Measurements from ENCODE around the gene ABLIM3.

The ABLIM3 gene

GRCh38 chr5:149108651-149109280 lies 32.5 kb upstream of the ABLIM3 start:
- Histone ChIP-seq H3K9me3 (ENCODE audit: control insufficient read depth, low read length) (no peaks in the 10 kb centered on the region), H3K9ac (no peak overlapping the region), H3K79me2 (no peaks in the 10 kb centered on the region), H3K4me1 (no peaks in the 10 kb centered on the region), H3K27ac (no peak overlapping the region), H3K4me3 (ENCODE audit: low read depth, low read length) (no peak overlapping the region), H2AFZ (no peak overlapping the region), H3K4me2 (ENCODE audit: low read length) (no peak overlapping the region), H3K27me3 (ENCODE audit: control insufficient read depth, insufficient read depth, low read length) (no peaks in the 10 kb centered on the region), H3K36me3 (ENCODE audit: control insufficient read depth, insufficient read depth, low read length) (no peaks in the 10 kb centered on the region)
- TF ChIP-seq CTCF (IDR thresholded peaks at IDR 0.05): no peak

GRCh38 chr5:149110406-149110805 lies 30.9 kb upstream of the ABLIM3 start:
- Histone ChIP-seq H3K4me2 (ENCODE audit: low read length) (no peak overlapping the region), H2AFZ (no peak overlapping the region), H3K27me3 (ENCODE audit: control insufficient read depth, insufficient read depth, low read length) (no peaks in the 10 kb centered on the region), H3K9me3 (ENCODE audit: control insufficient read depth, low read length) (no peaks in the 10 kb centered on the region), H3K79me2 (no peaks in the 10 kb centered on the region), H3K27ac (no peak overlapping the region), H3K4me3 (ENCODE audit: low read depth, low read length) (no peak overlapping the region), H3K4me1 (peaks cover 2% of the 10 kb centered on the region), H3K9ac (no peak overlapping the region), H3K36me3 (ENCODE audit: control insufficient read depth, insufficient read depth, low read length) (no peaks in the 10 kb centered on the region)
- TF ChIP-seq CTCF (IDR thresholded peaks at IDR 0.05): no peak

- Histone ChIP-seq H3K36me3 (ENCODE audit: control insufficient read depth, insufficient read depth, low read length) (no peaks in the 10 kb centered on the region), H3K4me1 (peaks cover 2% of the 10 kb centered on the region), H3K79me2 (no peaks in the 10 kb centered on the region), H3K27me3 (ENCODE audit: control insufficient read depth, insufficient read depth, low read length) (no peaks in the 10 kb centered on the region), H3K4me2 (ENCODE audit: low read length) (no peak overlapping the region), H3K9me3 (ENCODE audit: control insufficient read depth, low read length) (no peaks in the 10 kb centered on the region), H2AFZ (no peak overlapping the region), H3K27ac (no peak overlapping the region), H3K9ac (no peak overlapping the region), H3K4me3 (ENCODE audit: low read depth, low read length) (no peak overlapping the region)
- no peak for TF ChIP-seq CTCF (IDR thresholded peaks at IDR 0.05)
Observed at GRCh38 chr5:149113669-149114068, 27.6 kb upstream of the ABLIM3 start.

GRCh38 chr5:149114403-149115312 lies 26.6 kb upstream of the ABLIM3 start:
- H3K27ac ChIP-seq: no peak overlapping the region
- no peak overlapping the region for H3K9ac ChIP-seq

More at GRCh38 chr5:149114403-149115312, 26.6 kb upstream of the ABLIM3 start:
- Histone ChIP-seq H2AFZ (peak overlapping the region; percentile 52), H3K9me3 (ENCODE audit: control insufficient read depth, low read length) (no peaks in the 10 kb centered on the region), H3K4me3 (ENCODE audit: low read depth, low read length) (no peak overlapping the region), H3K36me3 (ENCODE audit: control insufficient read depth, insufficient read depth, low read length) (no peaks in the 10 kb centered on the region), H3K27me3 (ENCODE audit: control insufficient read depth, insufficient read depth, low read length) (no peaks in the 10 kb centered on the region), H3K4me2 (ENCODE audit: low read length) (no peak overlapping the region), H3K79me2 (no peaks in the 10 kb centered on the region), H3K4me1 (peaks cover 2% of the 10 kb centered on the region)
- TF ChIP-seq CTCF (IDR thresholded peaks at IDR 0.05): peak; percentile 65
